ENCODE measurements around the gene VSIG10L. TPM values are rescaled to one million over a fixed set of nuclear protein-coding genes. Genes with fewer than 3 reads are reported as not detected.

Gene VSIG10L
- total and polyA plus RNA-seq, 7 donors, result 0.35 to 2.3 (median 0.79) TPM

DNA sequence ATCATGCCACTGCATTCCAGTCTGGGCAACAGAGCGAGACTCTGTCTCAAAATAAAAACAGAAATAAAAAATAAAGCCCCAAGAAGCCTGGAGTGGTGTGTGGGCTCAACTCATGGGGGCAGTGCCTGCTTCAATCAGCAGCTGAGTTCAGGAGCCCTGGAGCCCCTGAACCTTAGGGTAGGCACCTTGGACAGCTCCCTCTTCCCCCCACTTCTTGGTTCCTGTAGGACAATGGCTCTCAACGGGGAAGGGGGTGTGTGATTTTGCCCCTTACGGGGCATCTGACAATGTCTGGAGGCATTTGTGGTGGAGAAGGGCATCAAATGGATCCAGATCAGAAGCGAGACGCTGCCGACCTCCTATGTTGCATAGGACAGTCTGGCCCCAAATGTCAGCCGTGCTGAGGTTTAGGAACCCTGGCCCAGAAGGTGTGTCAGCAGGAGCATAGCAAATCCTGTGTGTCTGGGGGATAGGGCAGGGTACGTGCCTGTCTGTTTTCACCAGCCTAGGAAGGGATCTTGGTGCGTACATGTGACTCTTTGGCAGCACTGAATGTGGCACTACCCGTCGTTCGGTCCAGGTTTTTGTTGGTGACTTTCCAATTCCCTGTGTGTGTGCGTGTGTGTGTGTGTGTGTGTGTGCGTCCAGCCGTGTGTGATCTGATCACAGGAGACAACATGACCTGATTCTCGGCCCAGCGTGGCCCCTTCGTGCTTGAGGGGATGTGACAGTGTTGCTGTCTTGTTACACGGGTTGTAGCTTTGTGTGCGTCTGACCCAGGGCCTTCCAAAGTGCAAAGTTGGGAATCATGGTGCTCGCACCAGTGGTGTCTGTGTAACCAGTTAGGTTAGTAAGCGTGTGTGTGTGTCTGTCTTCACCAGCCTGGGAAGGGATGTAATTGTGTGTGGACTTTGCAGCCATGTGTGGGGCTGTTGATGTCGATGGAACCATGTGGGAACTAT, 23.0 kb downstream of the VSIG10L start:
- H3K9me3 ChIP-seq, result no peaks in the 10 kb centered on the region
- H3K27me3 ChIP-seq (ENCODE audit: insufficient read depth in 3 of 3, low read length in 2 of 3), result peaks cover 0 to 21% (median 3%) of the 10 kb centered on the region in 3 donors
- no peak overlapping the region for H3K27ac ChIP-seq
- TF ChIP-seq CTCF (IDR thresholded peaks at IDR 0.05), result no peak
- no peak overlapping the region for H3K4me3 ChIP-seq
- no peak for ATAC-seq
- intact Hi-C loops (cut with DNase I), result no loop called here
- no peaks in the 10 kb centered on the region for H3K4me1 ChIP-seq
- no peaks in the 10 kb centered on the region for H3K36me3 ChIP-seq (ENCODE audit: insufficient read depth in 1 of 2, low read depth in 1 of 2)
- 53 to 65% (median 56%) methylated on average over 23 of the region's 23 CpGs for WGBS, 3 donors
- no peak for DNase-seq

DNA sequence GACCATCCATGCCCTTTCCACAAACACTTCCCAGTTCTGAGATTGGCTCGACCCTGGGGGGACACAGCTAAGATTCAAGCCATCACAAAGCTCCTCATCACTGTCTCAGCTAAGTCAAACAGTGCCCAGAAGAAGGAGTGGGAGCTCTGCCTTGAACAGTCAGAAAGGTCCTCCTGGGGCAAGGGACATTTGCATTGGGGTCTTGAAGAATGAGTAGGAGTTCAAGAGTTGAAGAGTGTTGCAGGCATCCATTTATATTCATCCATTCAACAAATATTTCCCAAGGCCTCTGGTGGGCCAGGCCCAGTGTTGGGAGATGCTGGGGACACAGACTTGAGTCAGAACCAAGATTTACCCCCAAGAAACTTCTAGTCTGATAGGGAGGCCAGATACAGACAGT, 24.0 kb downstream of the VSIG10L start:
- DNase-seq, result no peak
- intact Hi-C loops (cut with DNase I), result no loop called here
- Histone ChIP-seq H3K4me3 (no peak overlapping the region), H3K27ac (no peak overlapping the region), H3K9me3 (no peaks in the 10 kb centered on the region), H3K36me3 (ENCODE audit: insufficient read depth in 1 of 2, low read depth in 1 of 2) (no peaks in the 10 kb centered on the region), H3K4me1 (no peaks in the 10 kb centered on the region), H3K27me3 (ENCODE audit: insufficient read depth in 3 of 3, low read length in 2 of 3) (peaks cover 0 to 17% (median 3%) of the 10 kb centered on the region in 3 donors)
- TF ChIP-seq CTCF (IDR thresholded peaks at IDR 0.05), result no peak
- ATAC-seq, result no peak
- WGBS, 3 donors, result 48 to 61% (median 52%) methylated on average over 1 of the region's 1 CpG

GRCh38 chr19:51317376-51317775, 24.6 kb downstream of the VSIG10L start:
- H3K36me3 ChIP-seq (ENCODE audit: insufficient read depth in 1 of 2, low read depth in 1 of 2), result no peaks in the 10 kb centered on the region
- H3K4me1 ChIP-seq, result no peaks in the 10 kb centered on the region
- no peaks in the 10 kb centered on the region for H3K9me3 ChIP-seq
- intact Hi-C loops (cut with DNase I), result no loop called here
- TF ChIP-seq CTCF (IDR thresholded peaks at IDR 0.05), result no peak
- no peak overlapping the region for H3K4me3 ChIP-seq
- WGBS, 3 donors, result 82 to 89% (median 84%) methylated on average over 3 of the region's 3 CpGs
- ATAC-seq (no peak), DNase-seq (no peak)
- peaks cover 0 to 23% (median under 1%) of the 10 kb centered on the region in 3 donors for H3K27me3 ChIP-seq (ENCODE audit: insufficient read depth in 3 of 3, low read length in 2 of 3)
- no peak overlapping the region for H3K27ac ChIP-seq

- Histone ChIP-seq H3K27me3 (ENCODE audit: insufficient read depth in 3 of 3, low read length in 2 of 3) (peaks cover 0 to 29% (median 3%) of the 10 kb centered on the region in 3 donors), H3K36me3 (ENCODE audit: insufficient read depth in 1 of 2, low read depth in 1 of 2) (no peaks in the 10 kb centered on the region), H3K4me3 (no peak overlapping the region), H3K9me3 (no peaks in the 10 kb centered on the region), H3K27ac (no peak overlapping the region), H3K4me1 (no peaks in the 10 kb centered on the region)
- no peak for TF ChIP-seq CTCF (IDR thresholded peaks at IDR 0.05)
- DNase-seq (no peak), ATAC-seq (no peak)
- WGBS, 3 donors, result 62 to 70% (median 62%) methylated on average over 7 to 8 of the region's 8 CpGs
- intact Hi-C loops (cut with DNase I), result no loop called here
These were observed 25.3 kb downstream of the VSIG10L start for GRCh38 chr19:51316688-51317087.
